K562 (cell line): ENCODE measurements around the gene VWA8. TPM values are rescaled to one million over a fixed set of nuclear protein-coding genes. Genes with fewer than 3 reads are reported as not detected.

ENCODE experiments used
- ATF7 ChIP-seq: fragments of 450-650 bp; IDR thresholded peaks from 2 replicates; pipeline ENCODE4 v1.7.1; 2014; ENCODE audit warnings: mild to moderate bottlenecking, moderate library complexity
- CTBP1 ChIP-seq: fragments of 450-650 bp; IDR thresholded peaks from 2 replicates; pipeline ENCODE4 v1.6.1; 2016; ENCODE audit warnings: borderline replicate concordance
- FOXP4 ChIP-seq: sonication (generic); formaldehyde crosslinking; IDR thresholded peaks from 2 replicates; pipeline ENCODE4 v1.8.0; 2022; ENCODE audit warnings: mild to moderate bottlenecking, missing genetic modification reagents, borderline replicate concordance
- GABPA ChIP-seq: fragments of 200-800 bp; sonication (Bioruptor generic); conservative IDR thresholded peaks from 2 replicates; pipeline ENCODE4 v1.6.1; 2016; ENCODE audit warnings: low read depth, missing genetic modification characterization, missing compliant biosample characterization
- HDAC2 ChIP-seq: fragments of 450-650 bp; IDR thresholded peaks from 2 replicates; pipeline ENCODE4 v1.6.1; 2016; ENCODE audit warnings: mild to moderate bottlenecking
- ID3 ChIP-seq, 2 experiments: fragments of 250-450 bp in 1 of 2; fragments of 450-650 bp in 1 of 2; sonication (Bioruptor Pico) in 1 of 2; IDR thresholded peaks; 2 replicates each; pipeline versions ENCODE4 v1.6.1 to v1.8.0; 2016 to 2021; ENCODE audit warnings: mild to moderate bottlenecking in 2 of 2, moderate library complexity in 2 of 2, missing compliant biosample characterization in 1 of 2, missing genetic modification characterization in 1 of 2
- NCOA1 ChIP-seq: fragments of 450-650 bp; IDR thresholded peaks from 2 replicates; pipeline ENCODE4 v1.6.1; 2016; ENCODE audit warnings: low read depth
- NFE2L1 ChIP-seq: fragments of 450-650 bp; IDR thresholded peaks from 2 replicates; pipeline ENCODE4 v1.6.1; 2016; ENCODE audit warnings: missing genetic modification characterization, low read depth, mild to moderate bottlenecking, missing compliant biosample characterization, moderate library complexity, borderline replicate concordance
- NFYB ChIP-seq: IDR thresholded peaks from 2 replicates; pipeline ENCODE4 v1.6.1; 2011; ENCODE audit warnings: mild to moderate bottlenecking, moderate library complexity; ENCODE audit not compliant: insufficient read length; ENCODE audit errors: extremely low read depth
- POLR2G ChIP-seq: fragments of 200-400 bp; formaldehyde crosslinking; IDR thresholded peaks from 2 replicates; pipeline ENCODE4 v1.6.1; 2017; ENCODE audit warnings: low read depth, mild to moderate bottlenecking, antibody characterized with exemption, low read length, moderate library complexity
- RFX7 ChIP-seq: fragments of 250-450 bp; sonication (Bioruptor Pico); IDR thresholded peaks from 2 replicates; pipeline ENCODE4 v1.5.1; 2021; ENCODE audit warnings: mild to moderate bottlenecking
- SMAD4 ChIP-seq: fragments of 250-450 bp; sonication (Bioruptor Pico); conservative IDR thresholded peaks from 2 replicates; pipeline ENCODE4 v1.8.0; 2021; ENCODE audit warnings: inconsistent platforms, mild to moderate bottlenecking, moderate library complexity
- TAF7 ChIP-seq: fragments of 450-650 bp; IDR thresholded peaks from 2 replicates; pipeline ENCODE4 v1.6.1; 2016; ENCODE audit warnings: missing genetic modification characterization, missing compliant biosample characterization
- TAF9B ChIP-seq: fragments of 450-650 bp; IDR thresholded peaks from 2 replicates; pipeline ENCODE4 v1.6.1; 2018; ENCODE audit warnings: mild to moderate bottlenecking; ENCODE audit not compliant: partially characterized antibody
- YY1 ChIP-seq, 3 experiments: IDR thresholded peaks; 2 replicates each; pipeline ENCODE4 v1.6.1; 2011; ENCODE audit warnings: low read length in 2 of 3, mild to moderate bottlenecking in 2 of 3, moderate library complexity in 2 of 3, borderline replicate concordance in 1 of 3, control low read depth in 1 of 3, low read depth in 1 of 3; ENCODE audit not compliant: insufficient read depth in 3 of 3, insufficient replicate concordance in 2 of 3, control insufficient read depth in 1 of 3, insufficient read length in 1 of 3; ENCODE audit errors: extremely low read depth in 1 of 3
- ZBTB33 ChIP-seq: sonication (generic); formaldehyde crosslinking; IDR thresholded peaks from 2 replicates; pipeline ENCODE4 v1.8.1; 2023; ENCODE audit warnings: mild to moderate bottlenecking, missing genetic modification reagents
- ZBTB5 ChIP-seq: fragments of 450-650 bp; IDR thresholded peaks from 2 replicates; pipeline ENCODE4 v1.6.1; 2017; ENCODE audit warnings: antibody characterized with exemption
- ZNF12 ChIP-seq: sonication (generic); formaldehyde crosslinking; IDR thresholded peaks from 2 replicates; pipeline ENCODE4 v1.4.0; 2020; ENCODE audit warnings: mild to moderate bottlenecking, missing genetic modification reagents
- ZNF57 ChIP-seq: fragments of 450-650 bp; formaldehyde crosslinking; IDR thresholded peaks from 2 replicates; pipeline ENCODE4 v1.4.0; 2020; ENCODE audit warnings: mild to moderate bottlenecking, moderate library complexity
- polyA plus RNA-seq, 8 experiments: library from polyadenylated mRNA; depleted of rRNA in 4 of 8; stranded (reverse) in 5 of 8; unstranded in 3 of 8; fragments of >200 nt; fragmentation: Nextera tagmentation in 2 of 8; fragmentation: Illumina TruSeq in 1 of 8; extraction: Ambion mirVana in 2 of 8; extraction: Trizol in 1 of 8; gene quantifications; 2 replicates each; pipeline versions ENCODE4 v1.2.1 to v1.2.3, GENCODE V29; 2011 to 2014; ENCODE audit warnings: inconsistent platforms in 1 of 8, missing spikeins in 1 of 8
- total RNA-seq, 7 experiments: library from RNA; depleted of rRNA in 6 of 7; stranded (reverse); fragments of >200 nt in 6 of 7; fragmentation: Illumina TruSeq in 2 of 7; extraction: Trizol in 2 of 7; gene quantifications; 2 replicates each; pipeline versions ENCODE4 v1.2.1 to v1.2.3, GENCODE V29; 2011 to 2021; ENCODE audit warnings: low replicate concordance in 1 of 7

The VWA8 gene
- total and polyA plus RNA-seq, 9 of the 15 experiments (the other 6 are each of a cell fraction or from before 2014, with no cell fraction given), result 2.1 to 18.5 (median 13.3) TPM

- no peak for TF ChIP-seq ZBTB5
- TF ChIP-seq TAF7 (tag), result 0 out of 2 replicates have a peak, but pooled peaks have one; percentile 16
- peak; percentile 81 for TF ChIP-seq SMAD4
- TF ChIP-seq NCOA1, result peak; percentile 82
- peak; percentile 95 for TF ChIP-seq GABPA (tag)
- TF ChIP-seq ZNF12 (CRISPR knock-in tag), result peak; percentile 40; the same call in 1 of the 2 replicates
- no peak for TF ChIP-seq ZNF57 (CRISPR knock-in tag)
- peak; percentile 89 for TF ChIP-seq POLR2G
- TF ChIP-seq NFYB, result no peak
- TF ChIP-seq NFE2L1 (tag), result no peak
- 0 out of 2 replicates have a peak, but pooled peaks have one; percentile 44 for TF ChIP-seq HDAC2
- TF ChIP-seq RFX7 (CRISPR knock-in tag), result no peak
- TF ChIP-seq TAF9B, result peak; percentile 62
- peak; percentile 69 for TF ChIP-seq CTBP1
- peak; percentile 65; the same call in 1 of the 2 replicates for TF ChIP-seq FOXP4 (CRISPR knock-in tag)
- no peak for TF ChIP-seq ID3 (CRISPR knock-in tag; IDR thresholded peaks at IDR 0.05)
- TF ChIP-seq ID3 (tag; IDR thresholded peaks at IDR 0.05), result 0 out of 2 replicates have a peak, but pooled peaks have one; percentile 19
- TF ChIP-seq YY1 (IDR thresholded peaks at IDR 0.05; ENCODE audit: borderline replicate concordance in 1 of 3, control insufficient read depth in 1 of 3, extremely low read depth in 1 of 3, insufficient read depth in 3 of 3, insufficient read length in 1 of 3, insufficient replicate concordance in 2 of 3, low read depth in 1 of 3, low read length in 2 of 3), result peak in 2 of 3 experiments; percentile 67 to 70
- TF ChIP-seq ZBTB33 (CRISPR knock-in tag), result peak; percentile 21
- peak; percentile 25; the same call in 1 of the 2 replicates for TF ChIP-seq ATF7
Measured at GRCh38 chr13:41960637-41961465, at the start of gene VWA8 (continued).
